Osteoblast (primary cell): ENCODE measurements around the gene COL18A1. TPM values are rescaled to one million over a fixed set of nuclear protein-coding genes. Genes with fewer than 3 reads are reported as not detected.
A peak's percentile ranks its signal among the peaks of the same experiment; 100 is the strongest.

Experiments used
- DNase-seq: peaks from one replicate; pipeline ENCODE4 v3.0.0; 2011; ENCODE audit warnings: low spot score, mixed read lengths; ENCODE audit not compliant: insufficient read length; ENCODE audit errors: missing footprints
- H2AFZ ChIP-seq: 2 replicates; pipeline ENCODE4 v1.6.0; 2011; ENCODE audit warnings: mild to moderate bottlenecking, low read length
- H3K27ac ChIP-seq: 2 replicates; pipeline ENCODE4 v1.5.1; 2011; ENCODE audit warnings: mild to moderate bottlenecking, low read depth, low read length, moderate library complexity
- H3K27me3 ChIP-seq: 2 replicates; pipeline ENCODE4 v1.6.0; 2012; ENCODE audit warnings: mild to moderate bottlenecking, control low read depth, inconsistent platforms, low read length, moderate library complexity; ENCODE audit not compliant: insufficient read depth
- H3K36me3 ChIP-seq: 2 replicates; pipeline ENCODE4 v1.5.1; 2011; ENCODE audit warnings: mild to moderate bottlenecking, low read length, control low read depth, moderate library complexity; ENCODE audit not compliant: insufficient read depth
- H3K4me1 ChIP-seq: 2 replicates; pipeline ENCODE4 v1.5.1; 2011; ENCODE audit warnings: mild to moderate bottlenecking, low read length, control low read depth, moderate library complexity; ENCODE audit not compliant: insufficient read depth
- H3K4me2 ChIP-seq: 2 replicates; pipeline ENCODE4 v1.6.0; 2011; ENCODE audit warnings: mild to moderate bottlenecking, low read length; ENCODE audit not compliant: insufficient read depth
- H3K4me3 ChIP-seq: fragments of 200-600 bp; sonication (generic); 3 replicates; pipeline ENCODE4 v1.5.1; 2012; ENCODE audit warnings: mild to moderate bottlenecking, low read length, inconsistent platforms; ENCODE audit not compliant: insufficient read depth
- H3K79me2 ChIP-seq: 2 replicates; pipeline ENCODE4 v1.6.0; 2012; ENCODE audit warnings: mild to moderate bottlenecking, low read length, control low read depth, inconsistent platforms; ENCODE audit not compliant: insufficient read depth
- H3K9me3 ChIP-seq: 2 replicates; pipeline ENCODE4 v1.5.1; 2011; ENCODE audit warnings: low read depth, low read length, control low read depth
- H4K20me1 ChIP-seq: 2 replicates; pipeline ENCODE4 v1.6.0; 2012; ENCODE audit warnings: mild to moderate bottlenecking, low read length, control low read depth; ENCODE audit not compliant: insufficient read depth
- CTCF ChIP-seq: IDR thresholded peaks from 2 replicates; pipeline ENCODE4 v1.5.1; 2011; ENCODE audit warnings: mild to moderate bottlenecking, low read depth, low read length, moderate library complexity; ENCODE audit errors: extremely low read depth
- total RNA-seq: library from RNA; depleted of rRNA; stranded (reverse); fragments of >200 nt; gene quantifications from 2 replicates; pipeline ENCODE4 v1.2.3, GENCODE V29; 2012

Gene COL18A1
- total RNA-seq, 1 donor = 8.3 TPM

- H3K36me3 ChIP-seq = no peaks in the 10 kb centered on the region
- H3K4me3 ChIP-seq = no peak overlapping the region
- TF ChIP-seq CTCF = no peak
- no peak overlapping the region for H3K27ac ChIP-seq
- peak; percentile 51 for DNase-seq
- H3K4me1 ChIP-seq = no peaks in the 10 kb centered on the region
- H3K27me3 ChIP-seq = no peaks in the 10 kb centered on the region
- H2AFZ ChIP-seq = no peak overlapping the region
- H3K79me2 ChIP-seq = no peaks in the 10 kb centered on the region
- no peaks in the 10 kb centered on the region for H3K9me3 ChIP-seq
- H3K4me2 ChIP-seq = no peak overlapping the region
- no peaks in the 10 kb centered on the region for H4K20me1 ChIP-seq
Observed at GRCh38 chr21:45448283-45448809, 43.4 kb downstream of the COL18A1 start.

DNA sequence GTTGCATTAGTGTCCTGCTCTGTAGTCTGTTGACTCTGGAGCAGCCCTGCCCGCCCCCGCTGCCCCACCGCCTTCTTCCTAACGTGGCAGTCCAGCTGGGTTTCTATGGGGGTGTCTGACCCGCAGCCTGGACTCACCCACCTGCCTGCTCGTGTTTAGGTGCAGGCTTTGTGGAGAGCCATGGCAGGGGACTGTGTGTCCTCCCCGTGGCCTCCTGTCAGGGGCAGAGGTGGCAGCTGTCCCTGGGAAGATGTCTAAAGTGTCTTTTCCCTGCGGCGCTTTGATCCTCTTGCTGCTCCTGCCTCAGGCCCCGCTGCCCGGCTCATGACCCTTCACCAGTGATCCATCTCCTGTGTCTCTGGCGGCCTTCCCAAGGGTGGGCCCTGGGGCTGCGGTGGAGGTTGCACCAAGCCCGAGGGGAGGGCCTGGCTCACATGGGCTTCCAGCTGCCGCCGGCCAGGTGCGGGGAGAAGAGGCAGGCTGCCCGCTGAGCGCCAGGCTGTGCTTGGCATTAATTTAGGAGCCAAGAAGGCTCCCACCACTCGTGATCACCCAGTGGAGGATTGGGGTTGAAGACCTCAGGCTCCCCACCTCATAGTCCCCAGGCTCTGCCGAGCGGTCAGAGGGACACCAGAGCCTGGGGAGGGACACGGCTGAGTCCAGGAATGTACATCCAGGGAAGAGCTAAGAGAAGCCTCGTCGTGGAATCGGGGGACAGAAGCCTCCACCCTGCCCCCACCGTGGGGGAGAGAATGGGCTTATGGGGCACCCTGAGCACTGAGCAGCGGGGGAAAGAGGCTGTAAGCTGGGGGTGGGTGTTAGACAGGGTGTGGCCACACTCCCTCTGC, 44.1 kb downstream of the COL18A1 start:
- no peak overlapping the region for H2AFZ ChIP-seq
- no peaks in the 10 kb centered on the region for H3K79me2 ChIP-seq
- H3K4me2 ChIP-seq = no peak overlapping the region
- H4K20me1 ChIP-seq = no peaks in the 10 kb centered on the region
- no peak overlapping the region for H3K4me3 ChIP-seq
- H3K36me3 ChIP-seq = no peaks in the 10 kb centered on the region
- peak; percentile 79 for DNase-seq
- H3K4me1 ChIP-seq = no peaks in the 10 kb centered on the region
- H3K27me3 ChIP-seq = no peaks in the 10 kb centered on the region
- no peak for TF ChIP-seq CTCF
- no peaks in the 10 kb centered on the region for H3K9me3 ChIP-seq
- no peak overlapping the region for H3K27ac ChIP-seq

GRCh38 chr21:45449658-45450422, 44.9 kb downstream of the COL18A1 start:
- H3K4me2 ChIP-seq = no peak overlapping the region
- H4K20me1 ChIP-seq = no peaks in the 10 kb centered on the region
- no peak overlapping the region for H2AFZ ChIP-seq
- H3K4me3 ChIP-seq = no peak overlapping the region
- no peaks in the 10 kb centered on the region for H3K79me2 ChIP-seq
- no peaks in the 10 kb centered on the region for H3K36me3 ChIP-seq
- no peak for TF ChIP-seq CTCF
- peak; percentile 39 for DNase-seq
- no peaks in the 10 kb centered on the region for H3K9me3 ChIP-seq
- peaks cover 7% of the 10 kb centered on the region for H3K4me1 ChIP-seq
- peaks cover 5% of the 10 kb centered on the region for H3K27me3 ChIP-seq
- H3K27ac ChIP-seq = no peak overlapping the region
